GM12874 (cell line): ENCODE measurements around the gene PWWP2B.

ENCODE experiments used
- TF ChIP-seq, protein P1 (sequence below): IDR thresholded peaks from 2 replicates; pipeline ENCODE4 v1.5.1; 2011; ENCODE audit warnings: low read depth, mild to moderate bottlenecking, control low read depth, low read length, moderate library complexity; ENCODE audit not compliant: insufficient read depth

Gene PWWP2B

GRCh38 chr10:132384618-132385388 is 12.2 kb upstream of the PWWP2B start:
- TF ChIP-seq, protein P1, sequence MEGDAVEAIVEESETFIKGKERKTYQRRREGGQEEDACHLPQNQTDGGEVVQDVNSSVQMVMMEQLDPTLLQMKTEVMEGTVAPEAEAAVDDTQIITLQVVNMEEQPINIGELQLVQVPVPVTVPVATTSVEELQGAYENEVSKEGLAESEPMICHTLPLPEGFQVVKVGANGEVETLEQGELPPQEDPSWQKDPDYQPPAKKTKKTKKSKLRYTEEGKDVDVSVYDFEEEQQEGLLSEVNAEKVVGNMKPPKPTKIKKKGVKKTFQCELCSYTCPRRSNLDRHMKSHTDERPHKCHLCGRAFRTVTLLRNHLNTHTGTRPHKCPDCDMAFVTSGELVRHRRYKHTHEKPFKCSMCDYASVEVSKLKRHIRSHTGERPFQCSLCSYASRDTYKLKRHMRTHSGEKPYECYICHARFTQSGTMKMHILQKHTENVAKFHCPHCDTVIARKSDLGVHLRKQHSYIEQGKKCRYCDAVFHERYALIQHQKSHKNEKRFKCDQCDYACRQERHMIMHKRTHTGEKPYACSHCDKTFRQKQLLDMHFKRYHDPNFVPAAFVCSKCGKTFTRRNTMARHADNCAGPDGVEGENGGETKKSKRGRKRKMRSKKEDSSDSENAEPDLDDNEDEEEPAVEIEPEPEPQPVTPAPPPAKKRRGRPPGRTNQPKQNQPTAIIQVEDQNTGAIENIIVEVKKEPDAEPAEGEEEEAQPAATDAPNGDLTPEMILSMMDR, result no peak

DNA sequence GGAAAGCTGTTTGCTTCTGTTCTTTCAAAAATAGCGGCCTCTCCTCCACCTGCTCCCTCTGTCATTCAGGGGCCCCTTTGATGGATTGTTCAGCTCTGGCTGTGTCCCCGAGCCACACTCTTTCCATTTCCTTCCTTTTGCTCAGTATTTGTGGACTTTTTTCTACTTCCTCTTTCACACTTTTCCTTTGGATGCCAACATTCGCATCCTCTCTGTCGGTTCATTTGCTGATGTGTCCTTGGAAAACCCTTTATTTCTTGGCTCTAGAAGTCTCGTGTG is 11.7 kb upstream of the PWWP2B start:
- TF ChIP-seq, protein P1, result no peak

DNA sequence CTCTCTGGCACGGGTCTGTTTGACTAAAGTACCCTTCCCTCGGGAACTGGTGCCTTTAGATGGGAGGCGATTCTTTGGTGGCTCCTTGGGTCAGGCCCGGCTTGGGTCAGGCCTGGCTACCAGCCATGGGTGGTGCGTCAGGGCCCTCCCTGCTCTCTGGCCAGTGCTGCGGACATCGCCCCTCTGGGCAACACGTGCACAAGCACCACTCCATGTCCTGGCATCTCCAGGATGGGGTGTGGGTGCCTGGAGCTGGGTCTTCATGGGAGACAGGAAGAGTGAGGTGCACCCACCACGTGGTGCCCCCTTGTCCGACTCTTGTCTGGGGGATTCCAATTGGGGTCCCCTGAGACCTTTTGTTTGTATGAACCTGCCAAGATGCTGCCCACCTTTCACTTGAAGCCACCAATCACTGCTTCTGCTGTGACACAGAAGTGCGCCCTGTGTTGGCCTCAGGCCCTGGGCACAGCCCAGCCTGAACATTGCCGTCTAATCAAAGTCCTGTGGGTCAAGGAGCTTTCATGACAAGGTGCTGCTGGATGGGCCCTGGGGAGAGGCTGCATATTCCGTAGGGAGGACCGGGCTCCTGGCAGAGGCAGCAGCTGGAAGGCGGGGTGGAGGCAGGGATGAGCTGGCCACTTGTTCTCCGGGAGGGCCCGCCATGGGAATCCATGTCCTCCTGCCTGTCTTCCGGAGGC is 11.1 kb upstream of the PWWP2B start:
- TF ChIP-seq, protein P1, result no peak

- TF ChIP-seq, protein P1, result no peak
Measured at GRCh38 chr10:132386419-132386831, 10.6 kb upstream of the PWWP2B start.

- TF ChIP-seq, protein P1, result peak; percentile 76
Measured at GRCh38 chr10:132387764-132388210, 9.2 kb upstream of the PWWP2B start.

DNA sequence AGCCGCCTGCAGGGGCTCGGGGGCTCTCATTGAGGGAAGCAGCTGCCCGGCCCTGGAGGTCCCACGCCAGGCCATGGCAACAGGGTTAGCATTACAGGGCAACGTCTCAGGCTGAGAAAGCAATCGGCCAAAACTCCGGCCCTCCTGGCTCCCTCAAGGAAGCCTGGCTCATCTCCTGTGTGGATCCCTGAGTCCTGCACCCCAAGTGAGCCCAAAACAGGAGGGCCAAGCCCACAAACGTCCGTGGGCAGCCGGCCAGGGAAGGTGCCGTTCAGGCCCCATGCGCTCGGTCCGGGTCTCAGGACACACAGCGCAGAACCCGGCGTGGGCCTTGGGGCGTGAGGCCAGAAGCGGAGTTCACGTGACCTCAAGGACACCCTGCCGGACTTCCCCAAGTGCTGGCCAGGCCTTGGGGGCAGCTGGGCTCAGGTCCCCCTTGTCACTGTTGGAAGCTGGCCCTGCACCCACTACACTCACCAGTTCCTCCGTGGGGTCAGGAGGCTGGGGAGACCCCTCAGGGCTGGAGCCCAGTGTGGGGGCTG is 8.0 kb upstream of the PWWP2B start:
- TF ChIP-seq, protein P1, result no peak

- TF ChIP-seq, protein P1, result no peak
Measured at GRCh38 chr10:132389433-132390169, 7.4 kb upstream of the PWWP2B start.
